ENCODE results near the gene RFX5. TPM values are rescaled to one million over a fixed set of nuclear protein-coding genes. Genes with fewer than 3 reads are reported as not detected.
A peak's percentile ranks its signal among the peaks of the same experiment; 100 is the strongest.

The RFX5 gene
- polyA plus RNA-seq, 2 of the 4 experiments (the other 2 are of a cell fraction): 55.9 to 60.1 TPM

GRCh38 chr1:151346082-151346768, 827 bp downstream of the RFX5 start:
- TF ChIP-seq RNF2 (IDR thresholded peaks at IDR 0.05; ENCODE audit: borderline replicate concordance, low read depth) (no peak), HEYL (CRISPR knock-in tag; IDR thresholded peaks at IDR 0.05) (no peak), KDM1A (IDR thresholded peaks at IDR 0.05; ENCODE audit: low read depth) (no peak), NFE2L2 (conservative IDR thresholded peaks at IDR 0.05; ENCODE audit: low read length) (no peak), RARB (CRISPR knock-in tag; IDR thresholded peaks at IDR 0.05) (no peak), CEBPB (IDR thresholded peaks at IDR 0.05) (no peak), JUN (IDR thresholded peaks at IDR 0.05) (no peak), CHD2 (IDR thresholded peaks at IDR 0.05; ENCODE audit: low read length, partially characterized antibody) (no peak), EHF (CRISPR knock-in tag; IDR thresholded peaks at IDR 0.05) (no peak), ELK1 (IDR thresholded peaks at IDR 0.05; ENCODE audit: low read depth, low read length) (no peak)
- peaks cover 16% of the 10 kb centered on the region for H3K4me1 ChIP-seq
- ChIA-PET CTCF (interaction anchor here (1.3 to 11.2 kb wide), 2 partner anchors 34 to 490 kb away, joined by 4 to 831 read pairs; partner anchors contain the start of gene PI4KB), POLR2A (interaction anchor here (2.0 kb wide), 1 partner anchor 53 kb away, joined by 9 read pairs; the partner anchor contains the start of gene PSMB4)
- FAIRE-seq (no peak), DNase-seq (ENCODE audit: low read depth in 1 of 2, low spot score in 1 of 2) (no peak), ATAC-seq (no peak)
- H3K27ac ChIP-seq: peak overlapping the region; percentile 89 to 91
- peak overlapping the region; percentile 65 for H3K4me3 ChIP-seq
- peak overlapping the region; percentile 93 for H3K4me2 ChIP-seq
- 58% methylated on average over 7 of the region's 7 CpGs for WGBS (ENCODE audit: missing lambda C conversion rate)
- no peaks in the 10 kb centered on the region for H3K9me3 ChIP-seq

DNA sequence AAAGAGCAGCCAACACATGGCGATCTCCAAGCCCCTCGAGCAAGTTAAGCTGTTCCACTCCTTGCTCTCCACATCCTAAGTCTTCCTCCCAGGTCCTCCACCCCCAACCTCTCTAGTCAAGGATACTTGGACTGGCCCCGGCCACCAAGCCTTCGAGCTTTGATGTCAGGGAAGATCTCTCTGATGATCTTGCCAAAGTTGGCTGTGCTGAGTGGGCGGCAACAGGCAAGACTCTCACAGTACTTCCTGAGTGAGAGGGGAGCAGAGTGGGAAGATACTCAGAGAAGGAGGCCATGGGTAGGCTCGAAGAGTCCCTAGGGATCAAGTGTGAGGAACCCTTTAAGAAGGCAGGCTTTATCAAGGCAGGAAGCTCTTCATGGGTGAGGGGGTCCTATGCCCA, 2.8 kb downstream of the RFX5 start:
- no peak overlapping the region for H3K4me2 ChIP-seq
- ATAC-seq (no peak), FAIRE-seq (no peak), DNase-seq (ENCODE audit: low read depth in 1 of 2, low spot score in 1 of 2) (no peak)
- ChIA-PET CTCF (interaction anchor here (1.0 to 11.2 kb wide), 4 partner anchors 11 to 149 kb away, joined by 3 to 831 read pairs (median 56); partner anchors contain the start of gene PI4KB), POLR2A (no interaction called here)
- no peaks in the 10 kb centered on the region for H3K9me3 ChIP-seq
- no peak overlapping the region for H3K4me3 ChIP-seq
- WGBS (ENCODE audit: missing lambda C conversion rate): 93% methylated on average over 6 of the region's 6 CpGs
- H3K27ac ChIP-seq: no peak overlapping the region
- no peak for TF ChIP-seq JUN (IDR thresholded peaks at IDR 0.05)
- TF ChIP-seq, protein P1, sequence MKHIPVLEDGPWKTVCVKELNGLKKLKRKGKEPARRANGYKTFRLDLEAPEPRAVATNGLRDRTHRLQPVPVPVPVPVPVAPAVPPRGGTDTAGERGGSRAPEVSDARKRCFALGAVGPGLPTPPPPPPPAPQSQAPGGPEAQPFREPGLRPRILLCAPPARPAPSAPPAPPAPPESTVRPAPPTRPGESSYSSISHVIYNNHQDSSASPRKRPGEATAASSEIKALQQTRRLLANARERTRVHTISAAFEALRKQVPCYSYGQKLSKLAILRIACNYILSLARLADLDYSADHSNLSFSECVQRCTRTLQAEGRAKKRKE (CRISPR knock-in tag; IDR thresholded peaks at IDR 0.05; ENCODE audit: low read depth): no peak
- no peak for TF ChIP-seq SMC3 (IDR thresholded peaks at IDR 0.05)
- TF ChIP-seq RCOR1 (IDR thresholded peaks at IDR 0.05; ENCODE audit: low read depth, low read length): no peak
- TF ChIP-seq HDAC2 (IDR thresholded peaks at IDR 0.05): no peak
- no peak for TF ChIP-seq FOXS1 (CRISPR knock-in tag; IDR thresholded peaks at IDR 0.05)
- TF ChIP-seq TP53 (CRISPR knock-in tag; IDR thresholded peaks at IDR 0.05): no peak
- H3K4me1 ChIP-seq: peaks cover 19% of the 10 kb centered on the region

GRCh38 chr1:151343587-151343986, 3.5 kb downstream of the RFX5 start:
- H3K9me3 ChIP-seq: no peaks in the 10 kb centered on the region
- peaks cover 19% of the 10 kb centered on the region for H3K4me1 ChIP-seq
- ChIA-PET POLR2A (no interaction called here), CTCF (interaction anchor here (1.4 to 11.2 kb wide), 3 partner anchors 12 to 148 kb away, joined by 4 to 831 read pairs (median 108); partner anchors contain the start of gene PI4KB)
- H3K4me3 ChIP-seq: no peak overlapping the region
- FAIRE-seq (no peak), DNase-seq (ENCODE audit: low read depth in 1 of 2, low spot score in 1 of 2) (no peak), ATAC-seq (no peak)
- H3K4me2 ChIP-seq: no peak overlapping the region
- 74% methylated on average over 9 of the region's 9 CpGs for WGBS (ENCODE audit: missing lambda C conversion rate)
- H3K27ac ChIP-seq: no peak overlapping the region
- TF ChIP-seq BHLHE40 (IDR thresholded peaks at IDR 0.05; ENCODE audit: low read depth, low read length) (no peak), FOSB (CRISPR knock-in tag; IDR thresholded peaks at IDR 0.05) (no peak), RAD21 (conservative IDR thresholded peaks at IDR 0.05 in 1 of 2, IDR thresholded peaks at IDR 0.05 in 1 of 2) (no peak), FOSL2 (IDR thresholded peaks at IDR 0.05) (no peak), FOSL2 (CRISPR knock-in tag; IDR thresholded peaks at IDR 0.05) (no peak), ZSCAN20 (CRISPR knock-in tag; IDR thresholded peaks at IDR 0.05) (no peak), ZFP36 (IDR thresholded peaks at IDR 0.05; ENCODE audit: borderline replicate concordance, partially characterized antibody) (no peak), ZNF302 (CRISPR knock-in tag; IDR thresholded peaks at IDR 0.05) (no peak), EHMT2 (IDR thresholded peaks at IDR 0.05; ENCODE audit: low read depth) (no peak), EHF (CRISPR knock-in tag; IDR thresholded peaks at IDR 0.05) (no peak), GATA3 (IDR thresholded peaks at IDR 0.05; ENCODE audit: borderline replicate concordance) (no peak), EP300 (IDR thresholded peaks at IDR 0.05) (no peak), ELK1 (IDR thresholded peaks at IDR 0.05; ENCODE audit: low read depth, low read length) (no peak), JUN (IDR thresholded peaks at IDR 0.05) (no peak), RNF2 (IDR thresholded peaks at IDR 0.05; ENCODE audit: borderline replicate concordance, low read depth) (no peak), CBX2 (IDR thresholded peaks at IDR 0.05; ENCODE audit: borderline replicate concordance, low read depth) (no peak)
- TF ChIP-seq, protein P2, sequence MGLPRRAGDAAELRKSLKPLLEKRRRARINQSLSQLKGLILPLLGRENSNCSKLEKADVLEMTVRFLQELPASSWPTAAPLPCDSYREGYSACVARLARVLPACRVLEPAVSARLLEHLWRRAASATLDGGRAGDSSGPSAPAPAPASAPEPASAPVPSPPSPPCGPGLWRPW (IDR thresholded peaks at IDR 0.05): no peak
- TF ChIP-seq, protein P3, sequence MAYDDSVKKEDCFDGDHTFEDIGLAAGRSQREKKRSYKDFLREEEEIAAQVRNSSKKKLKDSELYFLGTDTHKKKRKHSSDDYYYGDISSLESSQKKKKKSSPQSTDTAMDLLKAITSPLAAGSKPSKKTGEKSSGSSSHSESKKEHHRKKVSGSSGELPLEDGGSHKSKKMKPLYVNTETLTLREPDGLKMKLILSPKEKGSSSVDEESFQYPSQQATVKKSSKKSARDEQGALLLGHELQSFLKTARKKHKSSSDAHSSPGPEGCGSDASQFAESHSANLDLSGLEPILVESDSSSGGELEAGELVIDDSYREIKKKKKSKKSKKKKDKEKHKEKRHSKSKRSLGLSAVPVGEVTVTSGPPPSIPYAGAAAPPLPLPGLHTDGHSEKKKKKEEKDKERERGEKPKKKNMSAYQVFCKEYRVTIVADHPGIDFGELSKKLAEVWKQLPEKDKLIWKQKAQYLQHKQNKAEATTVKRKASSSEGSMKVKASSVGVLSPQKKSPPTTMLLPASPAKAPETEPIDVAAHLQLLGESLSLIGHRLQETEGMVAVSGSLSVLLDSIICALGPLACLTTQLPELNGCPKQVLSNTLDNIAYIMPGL (CRISPR knock-in tag; IDR thresholded peaks at IDR 0.05; ENCODE audit: borderline replicate concordance): no peak
